Measurements from ENCODE around the gene TMEM252. TPM values are rescaled to one million over a fixed set of nuclear protein-coding genes. Genes with fewer than 3 reads are reported as not detected.

TMEM252 gene
- total and polyA plus RNA-seq, 8 donors: not detected

DNA sequence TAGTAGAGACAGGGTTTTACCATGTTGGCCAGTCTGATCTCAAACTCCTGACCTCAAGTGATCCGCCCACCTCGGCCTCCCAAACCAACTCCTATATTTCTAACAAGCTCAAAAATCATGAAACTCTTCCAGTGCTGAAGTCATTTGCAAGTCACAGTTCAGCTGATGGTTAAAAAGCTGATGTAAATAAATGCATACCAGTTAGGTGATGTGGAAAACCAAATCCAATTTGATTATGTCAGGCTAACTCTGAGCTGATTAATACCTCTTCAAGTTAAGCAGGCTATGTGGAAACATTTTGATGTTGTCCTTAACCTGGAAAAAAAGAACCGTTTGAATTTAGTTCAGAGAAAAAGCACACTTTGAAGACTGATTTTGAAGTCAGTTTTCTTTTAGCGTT is 51.0 kb downstream of the TMEM252 start:
- 75 to 86% (median 85%) methylated on average over 4 of the region's 4 CpGs for WGBS, 5 donors
- intact Hi-C loops (cut with DNase I; ENCODE audit: low total_unique reads): loop anchor here (10.0 kb wide), 1 partner anchor 45 kb away; no protein-coding TSS in a partner anchor
- Histone ChIP-seq H3K4me3 (no peak overlapping the region), H3K27ac (peak overlapping the region in 2 of 5 donors; percentile 6 to 63), H3K4me1 (peaks cover 0 to 27% (median 18%) of the 10 kb centered on the region in 4 donors), H3K36me3 (peaks cover 4 to 35% (median 15%) of the 10 kb centered on the region in 4 donors), H3K27me3 (no peaks in the 10 kb centered on the region), H3K9me3 (peaks cover 0 to 16% (median 5%) of the 10 kb centered on the region in 4 donors)
- TF ChIP-seq EP300 (IDR thresholded peaks at IDR 0.05) (no peak), POLR2AphosphoS5 (IDR thresholded peaks at IDR 0.05) (no peak)
- TF ChIP-seq, protein P1, sequence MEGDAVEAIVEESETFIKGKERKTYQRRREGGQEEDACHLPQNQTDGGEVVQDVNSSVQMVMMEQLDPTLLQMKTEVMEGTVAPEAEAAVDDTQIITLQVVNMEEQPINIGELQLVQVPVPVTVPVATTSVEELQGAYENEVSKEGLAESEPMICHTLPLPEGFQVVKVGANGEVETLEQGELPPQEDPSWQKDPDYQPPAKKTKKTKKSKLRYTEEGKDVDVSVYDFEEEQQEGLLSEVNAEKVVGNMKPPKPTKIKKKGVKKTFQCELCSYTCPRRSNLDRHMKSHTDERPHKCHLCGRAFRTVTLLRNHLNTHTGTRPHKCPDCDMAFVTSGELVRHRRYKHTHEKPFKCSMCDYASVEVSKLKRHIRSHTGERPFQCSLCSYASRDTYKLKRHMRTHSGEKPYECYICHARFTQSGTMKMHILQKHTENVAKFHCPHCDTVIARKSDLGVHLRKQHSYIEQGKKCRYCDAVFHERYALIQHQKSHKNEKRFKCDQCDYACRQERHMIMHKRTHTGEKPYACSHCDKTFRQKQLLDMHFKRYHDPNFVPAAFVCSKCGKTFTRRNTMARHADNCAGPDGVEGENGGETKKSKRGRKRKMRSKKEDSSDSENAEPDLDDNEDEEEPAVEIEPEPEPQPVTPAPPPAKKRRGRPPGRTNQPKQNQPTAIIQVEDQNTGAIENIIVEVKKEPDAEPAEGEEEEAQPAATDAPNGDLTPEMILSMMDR (IDR thresholded peaks at IDR 0.05): no peak
- DNase-seq: no peak

DNA sequence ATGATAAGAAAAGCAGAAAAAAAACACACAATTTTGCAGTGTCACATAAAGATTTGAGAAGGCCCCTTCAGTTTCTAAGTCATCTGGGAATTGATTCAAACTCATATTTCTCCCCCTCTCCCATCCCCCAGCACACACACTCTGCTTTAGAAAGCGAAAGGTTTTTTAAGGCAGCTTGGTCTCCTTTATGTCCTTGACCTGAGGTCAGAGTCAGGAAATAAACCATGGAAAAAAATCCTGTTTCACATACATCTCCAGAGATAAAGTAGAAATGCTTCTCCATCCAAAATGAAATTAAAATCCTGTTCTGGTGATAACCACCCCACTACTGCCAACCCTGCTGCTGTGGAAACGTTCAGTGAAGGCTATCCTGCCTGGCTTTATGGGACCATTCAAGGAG is 52.6 kb downstream of the TMEM252 start:
- H3K9me3 ChIP-seq: peaks cover 0 to 16% (median 5%) of the 10 kb centered on the region in 4 donors
- peaks cover 6 to 50% (median 24%) of the 10 kb centered on the region in 4 donors for H3K36me3 ChIP-seq
- peaks cover 0 to 12% (median 8%) of the 10 kb centered on the region in 4 donors for H3K4me1 ChIP-seq
- peak overlapping the region in 1 of 5 donors; percentile 63 for H3K27ac ChIP-seq
- no peak for TF ChIP-seq POLR2AphosphoS5 (IDR thresholded peaks at IDR 0.05)
- no peak for TF ChIP-seq POLR2A (IDR thresholded peaks at IDR 0.05)
- no peak for TF ChIP-seq EP300 (IDR thresholded peaks at IDR 0.05)
- TF ChIP-seq, protein P1 (IDR thresholded peaks at IDR 0.05): no peak
- no peak overlapping the region for H3K4me3 ChIP-seq
- intact Hi-C loops (cut with DNase I; ENCODE audit: low total_unique reads): no loop called here
- H3K27me3 ChIP-seq: no peaks in the 10 kb centered on the region
- no peak for DNase-seq
- WGBS, 5 donors: 53 to 65% (median 56%) methylated on average over 2 of the region's 2 CpGs

Other genes starting within 250 kb of the TMEM252 start
- gene FOXD4L3, start 238.0 kb downstream of the TMEM252 start, total RNA-seq: not detected
- gene FOXD4L3, start 238.0 kb downstream of the TMEM252 start, polyA plus RNA-seq: not detected
- 100 to 1,000 TPM in 3 of 5 donors, 10 to 100 TPM in 2; 33.9 to 145 (median 104) TPM for gene PGM5, start 184.3 kb downstream of the TMEM252 start, total RNA-seq
- gene PGM5, start 184.3 kb downstream of the TMEM252 start, polyA plus RNA-seq: 10 to 100 TPM; 10.6 to 51.7 (median 11.9) TPM
- 10 to 100 TPM in 4 of 5 donors, 1 to 10 TPM in 1; 2.3 to 33.8 (median 20.1) TPM for gene PIP5K1B, start 164.4 kb upstream of the TMEM252 start, total RNA-seq
- gene PIP5K1B, start 164.4 kb upstream of the TMEM252 start, polyA plus RNA-seq: 10 to 100 TPM in 1 of 3 donors, 1 to 10 TPM in 2; 3.2 to 27.2 (median 8.0) TPM